Iris pigment epithelial cell (primary cell): ENCODE results near the gene NGEF.

Source experiments
- DNase-seq: peaks from one replicate; pipeline ENCODE4 v3.0.0-alpha.2; 2011; ENCODE audit warnings: low read depth

NGEF gene

GRCh38 chr2:232884549-232885263, 128.3 kb downstream of the NGEF start:
- DNase-seq: no peak

GRCh38 chr2:232884001-232884421, 129.0 kb downstream of the NGEF start:
- no peak for DNase-seq

- DNase-seq: no peak
Observed at GRCh38 chr2:232883116-232883721, 129.8 kb downstream of the NGEF start.

GRCh38 chr2:232882505-232883115, 130.4 kb downstream of the NGEF start:
- DNase-seq: no peak

- no peak for DNase-seq
Observed at GRCh38 chr2:232882085-232882484, 131.0 kb downstream of the NGEF start.

- DNase-seq: no peak
Observed at GRCh38 chr2:232880764-232881351, 132.2 kb downstream of the NGEF start.

- no peak for DNase-seq
Observed at GRCh38 chr2:232879618-232880494, 133.2 kb downstream of the NGEF start.

- DNase-seq: no peak
Observed at GRCh38 chr2:232878855-232879617, 134.0 kb downstream of the NGEF start.

GRCh38 chr2:232877940-232878511, 135.0 kb downstream of the NGEF start:
- no peak for DNase-seq

- no peak for DNase-seq
Observed at GRCh38 chr2:232876978-232877441, 136.0 kb downstream of the NGEF start.

GRCh38 chr2:232876161-232876977, 136.7 kb downstream of the NGEF start:
- DNase-seq: no peak

- no peak for DNase-seq
Observed at GRCh38 chr2:232875256-232876121, 137.6 kb downstream of the NGEF start.

- DNase-seq: no peak
Observed at GRCh38 chr2:232874677-232875223, 138.3 kb downstream of the NGEF start.

- DNase-seq: no peak
Observed at GRCh38 chr2:232873909-232874641, 139.0 kb downstream of the NGEF start.

- DNase-seq: no peak
Observed at GRCh38 chr2:232873292-232873908, 139.7 kb downstream of the NGEF start.

- DNase-seq: no peak
Observed at GRCh38 chr2:232872826-232873225, 140.2 kb downstream of the NGEF start.
